K562 (cell line): Measurements from ENCODE around the gene MAGI2. TPM values are rescaled to one million over a fixed set of nuclear protein-coding genes. Genes with fewer than 3 reads are reported as not detected.

Experiments
- FIP1L1 ChIP-seq: fragments of 200-400 bp; formaldehyde crosslinking; IDR thresholded peaks from 2 replicates; pipeline ENCODE4 v1.6.1; 2018; ENCODE audit warnings: mild to moderate bottlenecking, low read depth, low read length; ENCODE audit not compliant: poor library complexity, severe bottlenecking
- PHF21A ChIP-seq: fragments of 450-650 bp; IDR thresholded peaks from 2 replicates; pipeline ENCODE4 v1.6.1; 2017; ENCODE audit warnings: low read depth, borderline replicate concordance
- POLR3G ChIP-seq: IDR thresholded peaks from 2 replicates; pipeline ENCODE4 v1.6.1; 2011; ENCODE audit not compliant: insufficient read length, insufficient replicate concordance; ENCODE audit errors: extremely low read depth
- SMC3 ChIP-seq: conservative IDR thresholded peaks from 2 replicates; pipeline ENCODE4 v1.6.1; 2011; ENCODE audit warnings: low read depth, low read length, improper control_type of control experiment; ENCODE audit not compliant: insufficient read depth
- ZNF589 ChIP-seq: fragments of 200-800 bp; sonication (Bioruptor generic); IDR thresholded peaks from 2 replicates; pipeline ENCODE4 v1.6.1; 2016; ENCODE audit warnings: low read depth, missing genetic modification characterization, missing compliant biosample characterization
- polyA plus RNA-seq, 8 experiments: library from polyadenylated mRNA; depleted of rRNA in 4 of 8; stranded (reverse) in 5 of 8; unstranded in 3 of 8; fragments of >200 nt; fragmentation: Nextera tagmentation in 2 of 8; fragmentation: Illumina TruSeq in 1 of 8; extraction: Ambion mirVana in 2 of 8; extraction: Trizol in 1 of 8; gene quantifications; 2 replicates each; pipeline versions ENCODE4 v1.2.1 to v1.2.3, GENCODE V29; 2011 to 2014; ENCODE audit warnings: inconsistent platforms in 1 of 8, missing spikeins in 1 of 8
- total RNA-seq, 7 experiments: library from RNA; depleted of rRNA in 6 of 7; stranded (reverse); fragments of >200 nt in 6 of 7; fragmentation: Illumina TruSeq in 2 of 7; extraction: Trizol in 2 of 7; gene quantifications; 2 replicates each; pipeline versions ENCODE4 v1.2.1 to v1.2.3, GENCODE V29; 2011 to 2021; ENCODE audit warnings: low replicate concordance in 1 of 7
- TF ChIP-seq, protein P1 (sequence below): fragments of 250-450 bp; sonication (Bioruptor Pico); IDR thresholded peaks from 2 replicates; pipeline ENCODE4 v1.4.0; 2020; ENCODE audit warnings: mild to moderate bottlenecking, moderate library complexity
- TF ChIP-seq, protein P2 (sequence below): fragments of 450-650 bp; formaldehyde crosslinking; IDR thresholded peaks from 2 replicates; pipeline ENCODE4 v1.4.0; 2020; ENCODE audit warnings: mild to moderate bottlenecking, moderate library complexity
- TF ChIP-seq, protein P3 (sequence below): fragments of 250-450 bp; sonication (Bioruptor Pico); IDR thresholded peaks from 2 replicates; pipeline ENCODE4 v1.6.1; 2021; ENCODE audit warnings: mild to moderate bottlenecking

Gene MAGI2
- total and polyA plus RNA-seq, 9 of the 15 experiments (the other 6 are each of a cell fraction or from before 2014, with no cell fraction given): 0.27 to 1.4 (median 0.70) TPM

DNA sequence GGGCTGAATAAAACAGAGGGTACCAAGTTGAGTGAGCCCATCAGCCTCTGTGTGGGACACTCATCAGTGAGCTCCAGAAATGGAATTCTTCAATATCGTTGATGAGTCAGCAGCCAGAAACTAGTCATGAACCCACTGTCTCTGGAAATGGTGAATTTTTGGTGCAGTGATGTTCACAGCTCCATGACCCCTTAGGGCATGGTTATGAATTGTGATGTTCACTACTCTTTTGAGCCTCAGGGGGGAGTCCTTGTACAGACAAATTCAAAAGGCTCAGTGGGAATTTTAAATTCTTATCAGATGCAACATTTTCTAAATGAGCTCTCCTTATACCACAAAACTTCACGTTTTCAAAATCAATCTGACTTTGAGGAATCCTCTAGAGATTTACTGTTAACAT is 1319.2 kb downstream of the MAGI2 start (continued):
- TF ChIP-seq, protein P1, sequence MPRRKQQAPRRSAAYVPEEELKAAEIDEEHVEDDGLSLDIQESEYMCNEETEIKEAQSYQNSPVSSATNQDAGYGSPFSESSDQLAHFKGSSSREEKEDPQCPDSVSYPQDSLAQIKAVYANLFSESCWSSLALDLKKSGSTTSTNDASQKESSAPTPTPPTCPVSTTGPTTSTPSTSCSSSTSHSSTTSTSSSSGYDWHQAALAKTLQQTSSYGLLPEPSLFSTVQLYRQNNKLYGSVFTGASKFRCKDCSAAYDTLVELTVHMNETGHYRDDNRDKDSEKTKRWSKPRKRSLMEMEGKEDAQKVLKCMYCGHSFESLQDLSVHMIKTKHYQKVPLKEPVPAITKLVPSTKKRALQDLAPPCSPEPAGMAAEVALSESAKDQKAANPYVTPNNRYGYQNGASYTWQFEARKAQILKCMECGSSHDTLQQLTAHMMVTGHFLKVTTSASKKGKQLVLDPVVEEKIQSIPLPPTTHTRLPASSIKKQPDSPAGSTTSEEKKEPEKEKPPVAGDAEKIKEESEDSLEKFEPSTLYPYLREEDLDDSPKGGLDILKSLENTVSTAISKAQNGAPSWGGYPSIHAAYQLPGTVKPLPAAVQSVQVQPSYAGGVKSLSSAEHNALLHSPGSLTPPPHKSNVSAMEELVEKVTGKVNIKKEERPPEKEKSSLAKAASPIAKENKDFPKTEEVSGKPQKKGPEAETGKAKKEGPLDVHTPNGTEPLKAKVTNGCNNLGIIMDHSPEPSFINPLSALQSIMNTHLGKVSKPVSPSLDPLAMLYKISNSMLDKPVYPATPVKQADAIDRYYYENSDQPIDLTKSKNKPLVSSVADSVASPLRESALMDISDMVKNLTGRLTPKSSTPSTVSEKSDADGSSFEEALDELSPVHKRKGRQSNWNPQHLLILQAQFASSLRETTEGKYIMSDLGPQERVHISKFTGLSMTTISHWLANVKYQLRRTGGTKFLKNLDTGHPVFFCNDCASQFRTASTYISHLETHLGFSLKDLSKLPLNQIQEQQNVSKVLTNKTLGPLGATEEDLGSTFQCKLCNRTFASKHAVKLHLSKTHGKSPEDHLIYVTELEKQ (CRISPR knock-in tag): no peak
- TF ChIP-seq POLR3G (no peak), PHF21A (no peak), ZNF589 (CRISPR knock-in tag) (no peak), SMC3 (peak; percentile 38; the same call in 1 of the 2 replicates), FIP1L1 (no peak)
- TF ChIP-seq, protein P2, sequence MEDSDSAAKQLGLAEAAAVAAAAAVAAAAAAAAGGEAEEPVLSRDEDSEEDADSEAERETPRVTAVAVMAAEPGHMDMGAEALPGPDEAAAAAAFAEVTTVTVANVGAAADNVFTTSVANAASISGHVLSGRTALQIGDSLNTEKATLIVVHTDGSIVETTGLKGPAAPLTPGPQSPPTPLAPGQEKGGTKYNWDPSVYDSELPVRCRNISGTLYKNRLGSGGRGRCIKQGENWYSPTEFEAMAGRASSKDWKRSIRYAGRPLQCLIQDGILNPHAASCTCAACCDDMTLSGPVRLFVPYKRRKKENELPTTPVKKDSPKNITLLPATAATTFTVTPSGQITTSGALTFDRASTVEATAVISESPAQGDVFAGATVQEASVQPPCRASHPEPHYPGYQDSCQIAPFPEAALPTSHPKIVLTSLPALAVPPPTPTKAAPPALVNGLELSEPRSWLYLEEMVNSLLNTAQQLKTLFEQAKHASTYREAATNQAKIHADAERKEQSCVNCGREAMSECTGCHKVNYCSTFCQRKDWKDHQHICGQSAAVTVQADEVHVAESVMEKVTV (CRISPR knock-in tag): peak; percentile 47; the same call in 1 of the 2 replicates
- TF ChIP-seq, protein P3, sequence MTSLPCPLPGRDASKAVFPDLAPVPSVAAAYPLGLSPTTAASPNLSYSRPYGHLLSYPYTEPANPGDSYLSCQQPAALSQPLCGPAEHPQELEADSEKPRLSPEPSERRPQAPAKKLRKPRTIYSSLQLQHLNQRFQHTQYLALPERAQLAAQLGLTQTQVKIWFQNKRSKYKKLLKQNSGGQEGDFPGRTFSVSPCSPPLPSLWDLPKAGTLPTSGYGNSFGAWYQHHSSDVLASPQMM: no peak
